Smooth muscle cell of the brain vasculature (primary cell): ENCODE results near the gene CFAP97D1.
A peak's percentile ranks its signal among the peaks of the same experiment; 100 is the strongest.

Source experiments
- DNase-seq: peaks from one replicate; pipeline ENCODE4 v3.0.0-alpha.2; 2012; ENCODE audit warnings: low read depth, low spot score

CFAP97D1 gene

DNA sequence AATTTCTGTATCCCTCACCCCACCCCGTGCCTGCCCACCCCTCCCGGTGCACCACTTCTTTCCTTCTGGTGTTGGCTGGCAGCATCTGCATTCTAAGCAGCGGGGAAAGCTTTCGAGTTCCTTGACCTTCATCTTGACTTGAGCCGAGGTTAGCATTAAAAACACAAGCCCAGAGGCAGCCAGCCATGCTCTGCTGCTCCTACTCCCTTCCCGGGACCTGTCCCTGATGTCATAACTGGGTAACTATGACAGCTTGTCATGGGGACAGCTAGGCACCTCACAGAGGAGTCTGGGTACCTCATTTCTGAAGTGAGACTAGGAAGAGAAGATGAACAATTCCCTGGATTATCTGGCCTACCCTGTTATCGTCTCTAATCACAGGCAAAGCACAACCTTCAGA lies at the start of gene CFAP97D1:
CFAP97D1 (plus strand) TSS at position 301 of the 400 bp plus-strand sequence; CDS start at position 329, 28 bp downstream.
- no peak for DNase-seq

- no peak for DNase-seq
Observed at GRCh38 chr17:43732958-43733357, 47.3 kb upstream of the CFAP97D1 start.

DNA sequence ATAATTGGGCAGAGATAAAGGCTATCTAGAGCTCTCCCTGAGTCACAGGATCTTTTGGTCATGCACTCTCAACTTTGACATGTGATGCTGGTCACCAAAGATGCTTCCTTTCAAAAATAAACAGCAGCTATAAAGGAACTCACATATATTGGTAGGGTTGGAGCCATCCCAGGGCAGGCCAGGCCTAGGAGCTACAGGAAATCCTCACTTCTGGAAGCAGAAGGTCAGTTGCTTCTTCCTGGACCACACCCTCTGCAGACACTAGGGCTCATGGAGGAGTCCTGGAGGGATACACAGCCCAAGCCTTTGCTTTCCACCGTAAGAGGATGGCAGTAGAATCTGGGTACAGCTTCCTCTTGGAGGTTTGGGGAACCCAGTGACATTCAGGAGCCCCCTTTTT lies 46.3 kb upstream of the CFAP97D1 start:
- no peak for DNase-seq

DNA sequence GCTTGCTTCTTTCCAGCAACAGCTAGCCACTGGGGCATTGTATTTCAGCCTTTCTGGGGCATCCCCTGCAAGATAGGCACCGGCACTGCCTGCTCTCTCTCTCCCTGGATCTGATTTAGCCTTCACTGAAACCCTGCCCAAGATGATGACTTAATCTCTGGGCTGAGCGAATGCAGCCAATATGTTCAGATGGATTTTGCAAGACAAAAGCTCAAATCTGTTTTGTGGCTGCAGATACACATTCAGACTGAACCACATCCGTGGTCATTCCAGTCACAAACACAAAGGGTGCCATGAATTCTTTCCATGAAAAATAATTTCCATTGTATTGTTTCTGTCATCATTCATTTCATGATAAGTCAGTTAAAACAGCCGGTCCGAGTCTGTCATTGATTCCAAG lies 45.9 kb upstream of the CFAP97D1 start:
- DNase-seq: no peak

- DNase-seq: no peak
Observed at GRCh38 chr17:43736389-43736788, 43.8 kb upstream of the CFAP97D1 start.

GRCh38 chr17:43737722-43738121 lies 42.5 kb upstream of the CFAP97D1 start:
- DNase-seq: no peak

- no peak for DNase-seq
Observed at GRCh38 chr17:43740541-43740940, 39.7 kb upstream of the CFAP97D1 start.

- DNase-seq: no peak
Observed at GRCh38 chr17:43741636-43742035, 38.6 kb upstream of the CFAP97D1 start.

GRCh38 chr17:43745541-43745940 lies 34.7 kb upstream of the CFAP97D1 start:
- no peak for DNase-seq

GRCh38 chr17:43750153-43750552 lies 30.1 kb upstream of the CFAP97D1 start:
- DNase-seq: no peak

- DNase-seq: no peak
Observed at GRCh38 chr17:43753493-43754129, 26.6 kb upstream of the CFAP97D1 start.

DNA sequence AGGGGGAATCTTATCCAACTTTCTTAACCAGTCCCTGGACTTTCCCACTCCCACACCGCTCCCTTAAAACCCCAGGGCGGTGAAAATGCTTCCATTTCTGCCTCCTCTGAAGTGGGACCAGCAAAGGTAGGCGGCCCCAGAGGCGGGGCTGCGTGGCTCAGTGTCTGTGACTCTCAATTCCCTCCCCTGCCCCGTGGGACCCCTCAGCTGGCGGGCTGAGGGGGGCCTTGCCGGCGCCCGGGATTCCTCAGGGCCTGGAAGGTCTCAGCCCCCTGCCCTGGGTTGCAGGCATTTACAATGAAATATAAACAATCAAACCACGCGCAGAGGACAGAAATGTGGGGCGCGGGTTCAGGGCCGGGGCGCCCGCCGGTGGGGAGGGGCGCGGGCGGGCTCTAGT lies 25.3 kb upstream of the CFAP97D1 start:
- DNase-seq: no peak

DNA sequence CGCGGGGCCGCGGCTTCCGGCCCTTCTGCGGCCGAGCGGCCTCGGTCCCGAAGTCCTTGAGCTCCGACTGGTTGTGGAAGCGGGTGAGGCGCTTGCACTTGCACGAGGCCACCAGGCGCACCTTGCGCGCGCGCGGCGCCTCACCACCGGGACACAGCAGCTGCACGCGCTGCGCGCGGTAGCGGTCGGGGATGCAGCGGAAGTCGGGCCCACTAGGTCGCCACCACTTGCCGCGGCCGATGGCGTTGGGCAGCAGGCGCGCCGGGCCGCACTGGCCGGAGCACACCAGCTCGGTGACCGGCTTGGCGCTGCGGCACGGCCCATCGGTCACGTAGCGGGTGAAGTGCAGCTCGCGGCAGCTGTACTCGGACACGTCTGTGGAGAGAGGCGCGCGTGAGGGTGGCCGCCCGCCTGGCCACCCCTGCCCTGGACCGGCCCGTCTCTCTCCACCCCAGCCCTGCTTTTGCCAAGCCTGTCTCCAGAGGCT lies 24.8 kb upstream of the CFAP97D1 start:
- no peak for DNase-seq

GRCh38 chr17:43756201-43756600 lies 24.0 kb upstream of the CFAP97D1 start:
- DNase-seq: no peak

GRCh38 chr17:43757171-43757660 lies 23.0 kb upstream of the CFAP97D1 start:
- DNase-seq: no peak

DNA sequence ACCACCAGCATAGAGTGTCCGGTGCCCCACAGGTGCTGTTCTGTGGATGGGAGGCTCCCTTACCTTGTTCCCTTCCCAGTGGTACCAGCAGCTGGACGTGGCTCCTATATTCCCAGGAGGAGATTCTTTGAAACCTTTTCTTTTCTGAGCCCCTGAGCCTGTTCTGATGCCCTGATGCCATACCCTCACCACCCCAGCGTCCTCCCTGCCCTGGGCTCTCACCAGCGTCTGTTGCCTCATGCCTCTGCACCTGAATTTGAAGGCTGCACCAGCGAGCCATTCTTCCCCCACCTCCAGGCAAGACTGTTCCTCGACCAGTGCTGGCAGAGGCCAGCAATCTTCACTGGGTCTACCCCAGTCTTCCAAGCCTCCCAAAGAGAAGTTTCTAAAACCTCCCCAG lies 22.1 kb upstream of the CFAP97D1 start:
- no peak for DNase-seq

DNA sequence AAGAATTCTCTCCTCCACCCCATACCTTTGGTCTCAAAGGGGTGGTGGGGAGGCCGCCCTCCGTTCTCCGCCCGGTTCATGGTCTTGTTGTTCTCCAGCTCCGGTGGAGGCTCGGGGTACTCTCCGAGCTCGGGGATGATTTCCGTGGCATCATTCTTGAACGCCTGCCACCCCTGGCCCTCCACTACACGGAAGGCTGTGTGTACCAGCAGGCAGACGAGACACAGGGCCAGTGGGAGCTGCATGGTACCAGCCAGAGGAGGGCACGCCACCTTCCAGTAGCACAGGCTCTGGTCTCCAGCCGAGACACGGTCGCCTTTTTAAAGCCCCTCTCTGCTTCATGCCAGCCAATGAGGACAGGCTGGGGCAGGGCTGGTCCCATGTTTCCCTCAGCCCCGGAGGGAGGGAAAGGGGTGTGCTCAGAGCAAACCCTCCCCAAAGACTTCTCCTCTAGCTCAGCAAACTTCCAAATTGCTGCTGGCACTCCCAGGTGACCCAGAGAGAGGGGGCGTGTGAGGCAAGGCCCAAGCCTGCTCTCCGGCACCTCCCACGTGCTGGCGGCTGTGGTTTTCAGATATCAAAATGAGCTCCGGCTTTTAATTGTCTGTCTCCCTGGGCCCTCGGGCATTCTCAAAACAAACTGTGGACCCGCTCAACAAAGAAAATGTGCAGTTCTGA lies 21.6 kb upstream of the CFAP97D1 start, which contains the start of gene SOST:
SOST (minus strand) TSS at position 295 of the 678 bp plus-strand sequence; CDS start at position 245, 50 bp downstream.
- DNase-seq: no peak

DNA sequence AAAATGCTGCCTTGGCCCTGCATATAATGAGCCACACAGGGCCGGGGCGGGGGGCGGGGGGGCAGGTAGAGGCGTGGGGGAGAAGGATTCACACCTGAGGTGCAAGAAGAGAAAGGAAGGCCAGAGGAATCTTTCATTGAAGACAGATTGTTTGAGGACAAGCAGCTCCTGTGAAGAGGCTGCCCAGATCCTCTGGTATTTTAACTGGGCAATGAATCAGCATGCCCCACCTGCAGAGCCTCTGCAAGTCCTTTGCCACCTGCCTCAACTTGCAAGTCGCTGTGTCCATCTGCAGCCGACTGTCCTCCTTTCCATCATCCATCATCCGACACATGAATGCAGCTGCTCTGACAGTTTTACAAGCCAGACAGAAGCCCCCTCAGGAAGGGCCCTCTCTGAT lies 20.4 kb upstream of the CFAP97D1 start:
- no peak for DNase-seq

DNA sequence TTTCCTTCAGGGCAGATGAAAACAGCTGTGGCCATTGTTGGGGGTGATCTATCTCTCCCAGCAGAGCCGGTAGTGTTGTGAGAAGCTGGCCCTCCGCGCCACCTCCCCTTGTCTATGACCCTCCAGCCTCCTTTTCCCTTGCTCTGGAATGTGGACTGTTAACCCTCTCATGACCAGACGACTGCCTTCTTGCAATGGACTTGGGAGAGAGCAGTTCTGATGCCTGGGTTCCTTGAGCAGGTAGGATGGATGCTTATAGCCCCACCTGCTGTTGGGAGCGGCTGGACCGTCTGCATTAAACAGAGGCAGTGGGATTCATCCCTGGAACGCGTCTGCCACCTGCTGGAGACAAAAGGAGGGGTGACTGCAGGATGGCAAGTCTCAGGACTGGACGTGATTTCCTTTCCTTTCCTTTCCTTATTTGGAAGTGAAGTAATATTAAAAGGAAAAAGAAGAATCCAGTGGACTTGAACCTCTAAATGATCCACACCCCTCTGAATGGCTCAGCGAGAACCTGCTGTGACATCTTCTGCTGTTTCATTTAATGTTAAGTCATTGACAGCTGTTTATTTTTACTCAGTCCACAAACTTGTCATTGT lies 19.9 kb upstream of the CFAP97D1 start:
- DNase-seq: peak; percentile 83

GRCh38 chr17:43766413-43767052 lies 13.7 kb upstream of the CFAP97D1 start:
- peak; percentile 40 for DNase-seq

- DNase-seq: no peak
Observed at GRCh38 chr17:43767053-43767712, 13.1 kb upstream of the CFAP97D1 start.

DNA sequence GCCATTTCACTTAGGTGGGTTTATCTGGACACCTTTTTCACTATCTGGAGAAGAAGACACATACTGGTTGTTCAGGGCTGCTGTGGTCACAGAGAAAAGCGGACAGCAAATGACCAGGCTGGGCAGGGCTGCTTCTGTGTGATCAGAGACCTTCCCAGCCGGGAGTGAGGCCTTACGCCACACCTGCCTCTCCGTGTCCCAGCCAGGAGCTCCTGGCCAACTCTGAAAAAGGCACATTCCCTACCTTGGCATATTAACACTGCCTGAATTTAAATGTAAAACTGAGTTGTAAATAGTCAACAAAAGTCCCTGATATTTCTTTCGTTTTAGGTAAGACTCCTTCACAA lies 12.5 kb upstream of the CFAP97D1 start:
- no peak for DNase-seq
